GM12878 (cell line): ENCODE measurements around the gene DIP2C. TPM values are rescaled to one million over a fixed set of nuclear protein-coding genes. Genes with fewer than 3 reads are reported as not detected.

Source experiments
- ATAC-seq: fragments of 200-7000 bp; cut with Tn5 transposase; 3 replicates; pipeline ENCODE4 v1.9.1; 2020; ENCODE audit warnings: mild to moderate bottlenecking, moderate library complexity
- BruUV-seq: library from RNA; stranded (reverse); fragments of 400-500 nt; replicated peaks from 2 replicates; lab custom pipeline; 2021; lab: Mats Ljungman, UMichigan
- CTCF ChIA-PET: fragments of 300-600 bp; sonication (Branson Sonifier 250); formaldehyde crosslinking; extraction: SDS; loops from one replicate; lab custom pipeline; 2021; ENCODE audit warnings: inconsistent platforms; lab: Yijun Ruan, JAX
- POLR2A ChIA-PET: fragments of 350-600 bp; formaldehyde crosslinking; extraction: SDS; loops from one replicate; lab custom pipeline; 2021; ENCODE audit warnings: inconsistent platforms; lab: Charles Lee
- RAD21 ChIA-PET: fragments of 300-600 bp; sonication (Branson Sonifier 250); formaldehyde crosslinking; loops from one replicate; lab custom pipeline; 2023; ENCODE audit warnings: antibody characterized with exemption; ENCODE audit not compliant: unreplicated experiment; lab: Charles Lee
- SMC1A ChIA-PET: fragments of 300-600 bp; sonication (Branson Sonifier 250); formaldehyde crosslinking; loops from one replicate; lab custom pipeline; 2023; ENCODE audit not compliant: unreplicated experiment, uncharacterized antibody; lab: Charles Lee
- DNase-seq: peaks from one replicate; pipeline ENCODE4 v3.0.0-alpha.2; 2011; ENCODE audit warnings: low read depth, low spot score
- FAIRE-seq: peaks from 3 replicates; lab custom pipeline; 2011; peaks lifted over from hg19 to GRCh38; lab: Jason Lieb, UNC
- H2AFZ ChIP-seq: 2 replicates; pipeline ENCODE4 v1.6.0; 2011; ENCODE audit warnings: low read depth, low read length, control low read depth; ENCODE audit not compliant: control insufficient read depth
- H3K27ac ChIP-seq: 2 replicates; pipeline ENCODE4 v1.5.1; 2011; ENCODE audit warnings: control low read depth; ENCODE audit not compliant: control insufficient read depth, insufficient read depth
- H3K27me3 ChIP-seq, 2 experiments: replicated peaks in 1 of 2; 2 replicates each; pipeline versions ENCODE4 v1.6.0 to v1.6.1; 2011; ENCODE audit warnings: low read length in 1 of 2; ENCODE audit not compliant: control insufficient read depth in 2 of 2, insufficient read depth in 2 of 2
- H3K36me3 ChIP-seq, 2 experiments: 2 replicates each; pipeline ENCODE4 v1.5.1; 2011; ENCODE audit warnings: low read length in 1 of 2; ENCODE audit not compliant: control insufficient read depth in 2 of 2, insufficient read depth in 2 of 2
- H3K4me1 ChIP-seq: 2 replicates; pipeline ENCODE4 v1.6.1; 2011; ENCODE audit warnings: mild to moderate bottlenecking, low read length, moderate library complexity, mixed read lengths; ENCODE audit not compliant: control insufficient read depth, insufficient read depth
- H3K4me2 ChIP-seq: 2 replicates; pipeline ENCODE4 v1.6.0; 2011; ENCODE audit warnings: control low read depth; ENCODE audit not compliant: control insufficient read depth, insufficient read depth
- H3K4me3 ChIP-seq: fragments of 200-600 bp; sonication (generic); 2 replicates; pipeline ENCODE4 v1.5.1; 2016
- H3K79me2 ChIP-seq: 2 replicates; pipeline ENCODE4 v1.6.0; 2011; ENCODE audit warnings: low read length; ENCODE audit not compliant: control insufficient read depth, insufficient read depth
- H3K9ac ChIP-seq: 2 replicates; pipeline ENCODE4 v1.8.0; 2011; ENCODE audit warnings: low read length, control low read depth, mixed read lengths; ENCODE audit not compliant: control insufficient read depth, insufficient read depth
- H3K9me3 ChIP-seq: replicated peaks from 3 replicates; pipeline ENCODE4 v1.5.1; 2011; ENCODE audit warnings: mild to moderate bottlenecking, low read length; ENCODE audit not compliant: control insufficient read depth, insufficient read depth
- H4K20me1 ChIP-seq: 2 replicates; pipeline ENCODE4 v1.6.0; 2011; ENCODE audit not compliant: control insufficient read depth, insufficient read depth
- ATF7 ChIP-seq: fragments of 450-650 bp; IDR thresholded peaks from 2 replicates; pipeline ENCODE4 v1.6.1; 2016; ENCODE audit warnings: low read depth, mild to moderate bottlenecking
- CEBPZ ChIP-seq: fragments of 150-350 bp; IDR thresholded peaks from 2 replicates; pipeline ENCODE4 v1.6.1; 2016; ENCODE audit warnings: low read depth, low read length
- RB1 ChIP-seq: fragments of 450-650 bp; formaldehyde crosslinking; IDR thresholded peaks from 2 replicates; pipeline ENCODE4 v1.6.1; 2017; ENCODE audit warnings: mild to moderate bottlenecking, borderline replicate concordance
- SMAD1 ChIP-seq: fragments of 450-650 bp; IDR thresholded peaks from 2 replicates; pipeline ENCODE4 v1.6.1; 2018; ENCODE audit warnings: mild to moderate bottlenecking, low read depth; ENCODE audit not compliant: partially characterized antibody
- SMC3 ChIP-seq: IDR thresholded peaks from 2 replicates; pipeline ENCODE4 v1.6.1; 2011; ENCODE audit warnings: low read length, improper control_type of control experiment, borderline replicate concordance
- SPI1 ChIP-seq: IDR thresholded peaks from 2 replicates; pipeline ENCODE4 v1.6.1; 2011; ENCODE audit warnings: low read depth, mild to moderate bottlenecking, low read length, moderate library complexity, borderline replicate concordance; ENCODE audit not compliant: insufficient read depth
- SUPT20H ChIP-seq: IDR thresholded peaks from 2 replicates; pipeline ENCODE4 v1.6.1; 2011; ENCODE audit warnings: low read depth, mild to moderate bottlenecking, low read length, moderate library complexity, borderline replicate concordance; ENCODE audit not compliant: control insufficient read depth
- WGBS: methylation state at CpG from one replicate; pipeline ENCODE4 v1.1.6; 2016; ENCODE audit warnings: low lambda C conversion rate; ENCODE audit not compliant: insufficient replicate concordance, insufficient coverage; ENCODE audit errors: missing lambda C conversion rate; 5-methylcytosine and 5-hydroxymethylcytosine counted together
- in situ Hi-C: fragments of 300-500 bp; cut with MboI; formaldehyde crosslinking; loops from 9 replicates; pipeline ENCODE4 v1.14.3; 2018; ENCODE audit warnings: mixed read lengths
- intact Hi-C: fragments of 100-400 bp; cut with micrococcal nuclease; formaldehyde crosslinking; loops from one replicate; pipeline ENCODE4 v1.14.2; 2022; ENCODE audit not compliant: unreplicated experiment
- polyA plus RNA-seq, 11 experiments: library from polyadenylated mRNA; depleted of rRNA in 4 of 11; unstranded in 6 of 11; stranded (reverse) in 5 of 11; fragments of >200 nt; fragmentation: Nextera tagmentation in 4 of 11; fragmentation: Illumina TruSeq in 1 of 11; extraction: Ambion mirVana in 4 of 11; extraction: Trizol in 1 of 11; gene quantifications; 1 replicate in 1 of 11; 2 replicates in 10 of 11; pipeline versions ENCODE4 v1.2.1 to v1.2.3, GENCODE V29; 2011 to 2016; ENCODE audit warnings: inconsistent platforms in 2 of 11, missing spikeins in 2 of 11, low read depth in 1 of 11
- total RNA-seq, 4 experiments: library from RNA; depleted of rRNA in 3 of 4; stranded (reverse); fragments of >200 nt in 3 of 4; fragmentation: Illumina TruSeq in 1 of 4; extraction: Trizol in 1 of 4; gene quantifications; 2 replicates each; pipeline versions ENCODE4 v1.2.1 to v1.2.3, GENCODE V29; 2013 to 2021

Gene DIP2C
- total and polyA plus RNA-seq, 10 of the 15 experiments (the other 5 are each of a cell fraction or from before 2014, with no cell fraction given): 0.01 to 0.10 (median 0.06) TPM

- no peak for TF ChIP-seq CEBPZ
- no peak for TF ChIP-seq SUPT20H
Observed at GRCh38 chr10:452512-453426, 236.7 kb downstream of the DIP2C start (continued).

- no TSS peak for BruUV-seq
- H3K4me2 ChIP-seq: 0 out of 2 replicates have a peak overlapping the region, but pooled peaks have one; percentile 41
- in situ Hi-C loops: no loop called here
- ChIA-PET RAD21 (no interaction called here), SMC1A (no interaction called here), POLR2A (no interaction called here), CTCF (no interaction called here)
- H3K4me3 ChIP-seq: no peak overlapping the region
- H3K27ac ChIP-seq: no peak overlapping the region
- no peaks in the 10 kb centered on the region for H3K79me2 ChIP-seq
- WGBS: 62% methylated on average over 7 of the region's 7 CpGs
- ATAC-seq (no peak), FAIRE-seq (no peak), DNase-seq (no peak)
- H3K36me3 ChIP-seq: no peaks in the 10 kb centered on the region
- no peaks in the 10 kb centered on the region for H4K20me1 ChIP-seq
- no peak overlapping the region for H2AFZ ChIP-seq
- intact Hi-C loops: no loop called here
- no peaks in the 10 kb centered on the region for H3K9me3 ChIP-seq
- TF ChIP-seq SMC3 (no peak), SPI1 (no peak), SMAD1 (no peak), ATF7 (no peak), RB1 (no peak)
- TF ChIP-seq, all 136 proteins: peak for 0
- H3K4me1 ChIP-seq: peaks cover 13% of the 10 kb centered on the region
- H3K27me3 ChIP-seq: peaks cover 0 to 6% of the 10 kb centered on the region in 2 experiments; a peak in 2 of 4 replicates
- no peak overlapping the region for H3K9ac ChIP-seq
Observed at GRCh38 chr10:451856-452255, 237.6 kb downstream of the DIP2C start.
